Panc1 (cell line): ENCODE data around the gene PIK3R1. TPM values are rescaled to one million over a fixed set of nuclear protein-coding genes. Genes with fewer than 3 reads are reported as not detected.

Source experiments
- ATAC-seq: fragments of 200-7000 bp; cut with Tn5 transposase; 2 replicates; pipeline ENCODE4 v1.9.1; 2020; ENCODE audit warnings: mild to moderate bottlenecking, moderate library complexity
- BruUV-seq: library from RNA; stranded (reverse); fragments of 400-500 nt; replicated peaks from 2 replicates; lab custom pipeline; 2021; lab: Mats Ljungman, UMichigan
- CTCF ChIA-PET: fragments of 300-600 bp; sonication (Branson Sonifier 250); formaldehyde crosslinking; loops from one replicate; lab custom pipeline; 2022; ENCODE audit warnings: antibody characterized with exemption; lab: Charles Lee
- POLR2A ChIA-PET: fragments of 300-600 bp; sonication (Branson Sonifier 250); formaldehyde crosslinking; loops from one replicate; lab custom pipeline; 2022; ENCODE audit warnings: antibody characterized with exemption; lab: Charles Lee
- DNase-seq: peaks from one replicate; pipeline ENCODE4 v3.0.0-alpha.2; 2010; ENCODE audit warnings: low read depth, low spot score
- H3K27ac ChIP-seq: 2 replicates; pipeline ENCODE4 v1.5.1; 2011; ENCODE audit warnings: mild to moderate bottlenecking, low read length, inconsistent platforms
- H3K27me3 ChIP-seq: fragments of 200-500 bp; sonication (Bioruptor generic); 2 replicates; pipeline ENCODE4 v1.6.0; 2014; ENCODE audit warnings: low read length, inconsistent platforms; ENCODE audit not compliant: control insufficient read depth, insufficient read depth
- H3K36me3 ChIP-seq: fragments of 200-500 bp; sonication (Bioruptor generic); 2 replicates; pipeline ENCODE4 v1.5.1; 2014; ENCODE audit warnings: inconsistent platforms, mild to moderate bottlenecking, low read length, moderate library complexity; ENCODE audit not compliant: control insufficient read depth, insufficient read depth
- H3K4me1 ChIP-seq: 2 replicates; pipeline ENCODE4 v1.5.1; 2011; ENCODE audit warnings: inconsistent platforms, mild to moderate bottlenecking, low read length, moderate library complexity; ENCODE audit not compliant: control insufficient read depth, insufficient read depth
- H3K4me3 ChIP-seq, 2 experiments: 2 replicates each; pipeline ENCODE4 v1.5.1; 2011 to 2012; ENCODE audit warnings: low read depth in 2 of 2, low read length in 2 of 2, mild to moderate bottlenecking in 2 of 2, inconsistent platforms in 1 of 2, moderate library complexity in 1 of 2
- H3K9me3 ChIP-seq: fragments of 200-500 bp; sonication (Bioruptor generic); 2 replicates; pipeline ENCODE4 v1.5.1; 2014; ENCODE audit warnings: low read depth, mild to moderate bottlenecking, inconsistent platforms, low read length, moderate library complexity; ENCODE audit not compliant: control insufficient read depth, insufficient read depth
- POLR2AphosphoS5 ChIP-seq: IDR thresholded peaks from 2 replicates; pipeline ENCODE4 v1.6.1; 2012; ENCODE audit warnings: mild to moderate bottlenecking, low read depth, low read length, moderate library complexity
- REST ChIP-seq, 2 experiments: IDR thresholded peaks; 2 replicates each; pipeline ENCODE4 v1.6.1; 2011 to 2012; ENCODE audit warnings: low read depth in 2 of 2, control low read depth in 1 of 2, low read length in 1 of 2, mild to moderate bottlenecking in 1 of 2, moderate library complexity in 1 of 2; ENCODE audit not compliant: insufficient read depth in 1 of 2
- SIN3A ChIP-seq: IDR thresholded peaks from 2 replicates; pipeline ENCODE4 v1.6.1; 2012; ENCODE audit warnings: low read depth, mild to moderate bottlenecking, low read length, moderate library complexity, borderline replicate concordance; ENCODE audit not compliant: insufficient read depth
- TCF7L2 ChIP-seq: IDR thresholded peaks from 2 replicates; pipeline ENCODE4 v1.6.1; 2011; ENCODE audit warnings: mild to moderate bottlenecking, low read depth, low read length, inconsistent platforms
- in situ Hi-C: cut with HindIII; loops from 2 replicates; pipeline ENCODE4 v1.10.0; 2016; ENCODE audit warnings: low sequenced_read_pairs, low pct_unique_long_range_greater_than_20kb
- intact Hi-C: fragments of 100-400 bp; cut with micrococcal nuclease; formaldehyde crosslinking; loops from one replicate; pipeline ENCODE4 v1.10.0; 2022; ENCODE audit not compliant: unreplicated experiment
- total RNA-seq: library from RNA; stranded (reverse); gene quantifications from one replicate; pipeline ENCODE4 v1.2.1, GENCODE V29; 2021; ENCODE audit not compliant: unreplicated experiment
- TF ChIP-seq, protein P1 (sequence below): fragments of 450-650 bp; IDR thresholded peaks from 2 replicates; pipeline ENCODE4 v1.5.1; 2017; ENCODE audit warnings: mild to moderate bottlenecking

PIK3R1 gene
- total RNA-seq, 1 experiment from 2014 or later: 23.4 TPM

DNA sequence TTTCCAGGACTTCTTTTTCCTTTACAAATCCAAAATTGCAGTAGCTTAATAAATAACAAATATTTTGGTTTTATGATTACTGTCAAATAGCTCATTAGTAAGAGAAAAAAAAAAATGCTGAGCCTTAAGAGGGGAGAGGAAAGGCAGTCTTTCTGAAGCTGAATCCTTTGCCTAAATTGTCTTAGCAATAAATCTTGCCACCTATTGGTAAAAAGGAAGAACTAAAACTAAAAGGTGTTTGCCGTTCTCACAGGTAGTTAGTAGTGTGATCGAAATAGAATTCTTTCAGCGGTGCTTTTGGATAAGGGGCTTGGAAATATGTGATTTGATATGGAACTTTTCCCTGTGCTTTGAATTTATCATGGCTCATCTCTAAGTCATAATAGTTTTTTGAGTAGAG, 31.2 kb downstream of the PIK3R1 start:
- H3K4me1 ChIP-seq: peaks cover 42% of the 10 kb centered on the region
- POLR2A ChIA-PET: no interaction called here
- 0 out of 2 replicates have a peak overlapping the region, but pooled peaks have one; percentile 20 for H3K27ac ChIP-seq
- no peak for DNase-seq
- no peak for TF ChIP-seq POLR2AphosphoS5
- TF ChIP-seq, protein P1, sequence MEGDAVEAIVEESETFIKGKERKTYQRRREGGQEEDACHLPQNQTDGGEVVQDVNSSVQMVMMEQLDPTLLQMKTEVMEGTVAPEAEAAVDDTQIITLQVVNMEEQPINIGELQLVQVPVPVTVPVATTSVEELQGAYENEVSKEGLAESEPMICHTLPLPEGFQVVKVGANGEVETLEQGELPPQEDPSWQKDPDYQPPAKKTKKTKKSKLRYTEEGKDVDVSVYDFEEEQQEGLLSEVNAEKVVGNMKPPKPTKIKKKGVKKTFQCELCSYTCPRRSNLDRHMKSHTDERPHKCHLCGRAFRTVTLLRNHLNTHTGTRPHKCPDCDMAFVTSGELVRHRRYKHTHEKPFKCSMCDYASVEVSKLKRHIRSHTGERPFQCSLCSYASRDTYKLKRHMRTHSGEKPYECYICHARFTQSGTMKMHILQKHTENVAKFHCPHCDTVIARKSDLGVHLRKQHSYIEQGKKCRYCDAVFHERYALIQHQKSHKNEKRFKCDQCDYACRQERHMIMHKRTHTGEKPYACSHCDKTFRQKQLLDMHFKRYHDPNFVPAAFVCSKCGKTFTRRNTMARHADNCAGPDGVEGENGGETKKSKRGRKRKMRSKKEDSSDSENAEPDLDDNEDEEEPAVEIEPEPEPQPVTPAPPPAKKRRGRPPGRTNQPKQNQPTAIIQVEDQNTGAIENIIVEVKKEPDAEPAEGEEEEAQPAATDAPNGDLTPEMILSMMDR: peak; percentile 24; the same call in 1 of the 2 replicates
- H3K4me3 ChIP-seq: no peak overlapping the region
- H3K9me3 ChIP-seq: no peaks in the 10 kb centered on the region
- no TSS peak for BruUV-seq
- in situ Hi-C loops: no loop called here
- no peaks in the 10 kb centered on the region for H3K36me3 ChIP-seq
- intact Hi-C loops: no loop called here
- CTCF ChIA-PET: no interaction called here
- no peaks in the 10 kb centered on the region for H3K27me3 ChIP-seq
- no peak for ATAC-seq

GRCh38 chr5:68247627-68248026, 32.1 kb downstream of the PIK3R1 start:
- no peak overlapping the region for H3K27ac ChIP-seq
- no peak for DNase-seq
- ChIA-PET CTCF (no interaction called here), POLR2A (no interaction called here)
- TF ChIP-seq, protein P1: no peak
- no peak for TF ChIP-seq TCF7L2
- no peak for TF ChIP-seq SIN3A
- TF ChIP-seq REST (IDR thresholded peaks at IDR 0.05; ENCODE audit: insufficient read depth in 1 of 2, low read depth in 2 of 2, low read length in 1 of 2): no peak
- TF ChIP-seq POLR2AphosphoS5: no peak
- no peaks in the 10 kb centered on the region for H3K9me3 ChIP-seq
- intact Hi-C loops (no loop called here), in situ Hi-C loops (no loop called here)
- H3K36me3 ChIP-seq: no peaks in the 10 kb centered on the region
- peaks cover 44% of the 10 kb centered on the region for H3K4me1 ChIP-seq
- no TSS peak for BruUV-seq
- no peak overlapping the region for H3K4me3 ChIP-seq
- H3K27me3 ChIP-seq: no peaks in the 10 kb centered on the region
- no peak for ATAC-seq
